ENCODE measurements around the gene TOMM40L. TPM values are rescaled to one million over a fixed set of nuclear protein-coding genes. Genes with fewer than 3 reads are reported as not detected.
"Not testable (repeated sequence)": the region's sequence is repeated elsewhere in the genome, so short reads cannot be mapped to it uniquely, and the experiment has no call there.

The TOMM40L gene
- total RNA-seq, 1 experiment from 2014 or later = 13.5 TPM

DNA sequence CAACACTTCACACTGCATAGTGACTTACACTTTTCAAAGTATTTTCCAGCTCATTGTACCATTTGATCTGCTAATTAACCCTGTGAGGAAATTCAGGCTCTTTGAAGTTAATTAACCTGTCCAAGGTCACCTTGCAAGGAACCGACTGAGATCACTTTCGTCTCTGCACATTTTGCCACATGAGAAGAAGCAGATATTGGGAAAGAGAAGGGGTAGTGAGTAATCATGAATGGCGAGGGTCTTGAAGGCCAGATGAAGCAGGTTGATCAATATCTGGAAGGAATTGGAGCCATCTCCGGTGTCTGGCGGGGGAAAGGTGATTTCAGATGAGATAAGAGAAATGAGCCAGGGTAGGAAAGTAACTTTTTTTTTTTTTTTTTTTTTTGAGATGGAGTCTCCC lies 5.9 kb upstream of the TOMM40L start:
- DNase-seq (ENCODE audit: low read depth) = no peak

GRCh38 chr1:161222175-161223019 lies 3.5 kb upstream of the TOMM40L start:
- DNase-seq (ENCODE audit: low read depth) = no peak

DNA sequence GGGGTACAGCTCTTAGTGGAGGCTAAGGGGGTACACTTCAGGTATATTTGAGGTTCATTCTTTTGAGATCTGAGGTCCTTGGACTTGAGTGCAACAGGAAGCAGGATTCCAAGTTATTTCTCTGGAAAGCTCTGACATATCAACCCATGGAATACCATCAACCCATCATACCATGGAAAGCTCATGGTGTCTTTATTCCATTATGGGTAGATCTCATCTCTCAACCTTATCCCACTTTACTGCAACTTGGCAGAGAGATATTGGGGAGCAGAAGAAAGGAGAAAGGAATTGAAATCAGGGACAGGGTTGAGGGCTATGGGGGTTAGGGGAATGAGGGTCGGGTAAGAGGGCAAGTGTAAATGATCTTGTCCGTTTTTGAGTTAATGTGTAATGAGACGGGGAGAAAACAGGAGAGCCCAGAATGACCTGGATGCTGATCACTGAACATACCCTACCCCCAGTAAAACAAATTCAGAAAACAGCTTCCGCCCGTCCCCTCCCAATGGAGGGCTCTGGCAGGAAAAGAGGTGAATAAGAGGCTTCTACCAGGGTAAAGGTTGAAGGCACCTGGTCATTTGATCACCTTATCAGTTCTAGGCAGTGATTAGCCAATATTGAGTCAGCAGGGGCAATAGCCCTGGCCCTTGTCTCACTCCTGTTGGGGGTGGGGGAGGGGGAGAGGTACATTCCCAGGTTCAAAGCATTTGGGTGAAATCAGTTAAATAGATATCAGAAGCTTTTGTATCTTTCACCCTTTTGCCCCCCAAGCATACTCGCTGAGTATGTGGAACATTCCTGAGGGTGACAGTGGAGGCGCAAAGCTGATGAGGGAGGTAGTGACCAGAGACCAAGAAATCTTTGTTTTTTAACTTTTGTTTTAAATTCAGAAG lies 1.8 kb upstream of the TOMM40L start:
- DNase-seq (ENCODE audit: low read depth) = no peak

GRCh38 chr1:161224695-161225087 lies 1.2 kb upstream of the TOMM40L start:
- not testable (repeated sequence) for DNase-seq (ENCODE audit: low read depth)

GRCh38 chr1:161225178-161225533 lies 704 bp upstream of the TOMM40L start:
- DNase-seq (ENCODE audit: low read depth) = no peak

DNA sequence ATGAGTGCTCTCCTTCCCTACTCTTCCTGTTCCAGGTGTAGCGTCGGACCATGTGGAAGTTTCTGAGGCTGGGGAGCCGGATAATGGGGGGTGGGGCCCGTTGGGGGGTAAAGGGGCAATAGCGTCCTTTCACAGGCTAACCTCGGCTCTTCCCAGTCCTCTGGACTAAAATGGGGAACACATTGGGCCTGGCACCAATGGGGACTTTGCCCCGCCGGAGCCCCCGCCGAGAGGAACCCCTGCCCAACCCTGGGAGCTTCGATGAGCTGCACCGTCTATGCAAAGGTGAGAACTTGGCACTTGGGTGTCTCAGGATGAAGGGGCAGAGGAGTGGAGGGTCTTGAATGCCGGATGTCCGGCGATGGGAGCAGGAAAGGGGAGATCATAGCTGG lies 456 bp downstream of the TOMM40L start:
- DNase-seq (ENCODE audit: low read depth) = no peak

DNA sequence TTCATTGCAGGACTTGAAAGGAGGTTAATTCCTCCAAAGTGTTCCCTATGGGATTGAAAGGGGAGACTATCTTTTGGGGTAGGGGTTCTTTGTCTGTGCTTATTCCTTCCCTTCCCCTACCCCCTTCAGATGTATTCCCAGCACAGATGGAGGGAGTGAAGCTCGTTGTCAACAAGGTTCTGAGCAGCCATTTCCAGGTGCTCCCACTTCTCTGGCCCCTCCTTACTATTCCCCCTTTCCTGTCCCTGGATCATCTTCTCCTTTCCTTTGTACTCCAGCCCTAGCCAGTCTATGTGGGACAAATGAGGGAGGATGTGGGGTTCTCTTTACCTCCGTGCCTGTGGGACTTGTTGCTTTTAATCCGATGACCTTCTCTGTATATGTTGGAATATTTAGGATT lies 899 bp downstream of the TOMM40L start:
- no peak for DNase-seq (ENCODE audit: low read depth)

DNA sequence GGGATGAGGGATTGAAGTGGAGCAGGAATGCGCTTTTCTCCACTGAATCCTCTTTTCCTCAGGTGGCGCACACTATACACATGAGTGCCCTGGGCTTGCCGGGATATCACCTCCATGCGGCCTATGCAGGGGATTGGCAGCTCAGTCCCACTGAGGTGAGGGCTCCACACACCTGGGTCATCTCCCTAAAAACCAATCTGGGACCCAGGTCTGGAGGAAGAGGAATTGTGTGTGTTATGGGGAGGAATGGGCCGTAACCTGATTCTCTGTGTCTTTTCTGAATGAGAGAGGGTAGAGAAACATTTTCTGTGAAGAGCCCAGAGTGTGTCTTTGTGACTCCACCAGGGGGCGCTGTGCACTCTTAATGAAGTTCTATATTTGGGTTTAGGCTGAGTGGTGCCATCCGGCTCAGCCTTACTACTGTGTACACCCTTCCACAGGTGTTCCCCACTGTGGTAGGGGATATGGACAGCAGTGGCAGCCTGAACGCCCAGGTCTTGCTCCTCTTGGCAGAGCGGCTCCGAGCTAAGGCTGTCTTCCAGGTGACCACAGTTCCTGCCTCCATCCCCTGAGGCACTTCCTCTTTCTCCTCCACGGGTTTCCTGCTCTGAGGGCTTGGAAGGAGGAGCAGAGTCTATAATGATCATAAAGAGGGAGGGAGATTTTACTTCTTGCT lies 1.5 kb downstream of the TOMM40L start:
- DNase-seq (ENCODE audit: low read depth) = peak; percentile 75

DNA sequence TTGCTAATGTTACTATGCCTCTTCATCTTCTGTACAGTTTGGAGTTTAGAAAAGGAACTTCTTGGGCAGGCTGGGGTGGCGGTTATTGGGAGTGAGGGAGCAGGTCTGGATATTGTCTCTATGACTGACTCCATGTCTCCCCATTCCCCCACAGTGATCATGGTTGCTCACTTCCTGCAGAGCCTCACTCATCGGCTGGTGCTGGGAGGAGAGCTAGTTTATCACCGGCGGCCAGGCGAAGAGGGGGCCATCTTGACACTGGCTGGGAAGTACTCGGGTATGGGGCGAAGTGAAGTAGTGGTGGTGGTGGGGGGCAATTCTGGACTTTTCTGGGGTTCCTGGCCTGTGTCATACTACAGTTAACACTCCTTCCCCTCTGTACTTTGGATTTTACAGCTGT lies 2.2 kb downstream of the TOMM40L start:
- no peak for DNase-seq (ENCODE audit: low read depth)

GRCh38 chr1:161229896-161230295 lies 4.0 kb downstream of the TOMM40L start:
- DNase-seq (ENCODE audit: low read depth) = no peak

GRCh38 chr1:161230762-161231161 lies 4.9 kb downstream of the TOMM40L start:
- no peak for DNase-seq (ENCODE audit: low read depth)

DNA sequence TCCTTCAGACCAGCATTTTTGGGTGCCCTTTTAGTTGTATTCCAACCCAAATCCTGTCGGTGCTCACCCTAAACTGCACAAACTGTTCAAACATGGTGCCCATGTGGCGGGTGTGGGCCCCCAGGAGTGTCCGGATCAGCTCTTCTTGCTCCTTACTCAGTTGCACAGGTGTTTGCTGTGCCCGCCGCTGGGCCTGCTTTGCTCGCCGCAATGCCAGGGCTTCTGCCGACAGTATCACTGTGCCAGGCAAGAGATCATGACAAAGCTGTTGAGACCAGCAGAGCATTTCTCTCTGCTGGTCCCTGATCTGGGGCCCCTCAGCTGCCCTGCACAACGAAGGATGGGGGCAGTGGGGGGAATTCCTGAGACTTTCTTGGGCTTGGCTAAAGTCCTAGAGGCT lies 7.2 kb downstream of the TOMM40L start:
- DNase-seq (ENCODE audit: low read depth) = no peak

- DNase-seq (ENCODE audit: low read depth) = no peak
Measured at GRCh38 chr1:161235957-161236775, 10.3 kb downstream of the TOMM40L start.

GRCh38 chr1:161238039-161238473 lies 12.2 kb downstream of the TOMM40L start, which contains the start of gene NR1I3:
Gene NR1I3, minus strand, starts transcription at chr1:161238203. Its CDS starts 1,638 bp downstream, at chr1:161236565.
- DNase-seq (ENCODE audit: low read depth) = no peak

DNA sequence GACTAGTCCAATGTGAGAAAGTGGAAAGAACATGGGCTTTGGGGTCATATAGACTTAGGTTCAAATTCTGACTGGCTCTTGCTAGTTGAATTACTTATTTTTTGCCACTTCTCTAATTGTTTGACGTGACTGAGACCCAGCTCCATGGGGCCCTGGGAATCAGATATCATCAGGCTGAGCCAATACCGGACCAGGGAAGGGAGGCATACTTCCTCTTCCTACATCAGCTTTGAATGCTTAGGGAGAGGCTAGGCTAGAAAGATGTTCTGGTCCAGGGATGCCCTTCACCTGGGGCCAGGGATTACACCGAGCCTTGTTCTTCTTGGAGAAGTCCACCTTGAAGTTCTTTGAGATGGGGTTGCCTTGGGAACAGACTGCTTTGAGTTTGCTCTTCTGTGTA lies 15.8 kb downstream of the TOMM40L start:
- no peak for DNase-seq (ENCODE audit: low read depth)

GRCh38 chr1:161242313-161242712 lies 16.5 kb downstream of the TOMM40L start:
- peak; percentile 55 for DNase-seq (ENCODE audit: low read depth)

DNA sequence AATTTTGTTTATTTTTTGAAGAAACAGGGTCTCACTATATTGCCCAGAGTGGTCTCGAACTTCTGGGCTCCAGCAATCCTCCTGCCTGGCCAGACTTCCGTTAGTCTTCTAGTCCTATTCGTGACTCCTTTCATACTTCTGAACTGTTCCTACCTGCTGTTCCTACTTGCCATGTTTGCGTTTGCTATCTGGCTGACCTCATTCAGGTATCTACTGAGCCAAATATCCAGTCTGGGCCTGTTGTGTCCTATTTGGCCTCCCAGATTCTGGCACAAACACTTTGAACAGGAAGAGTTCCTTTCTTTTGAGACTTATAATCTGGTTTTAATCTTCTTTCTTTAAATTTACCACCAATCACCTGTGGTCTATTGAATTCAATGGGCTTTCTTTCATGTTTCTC lies 19.0 kb downstream of the TOMM40L start:
- no peak for DNase-seq (ENCODE audit: low read depth)

DNA sequence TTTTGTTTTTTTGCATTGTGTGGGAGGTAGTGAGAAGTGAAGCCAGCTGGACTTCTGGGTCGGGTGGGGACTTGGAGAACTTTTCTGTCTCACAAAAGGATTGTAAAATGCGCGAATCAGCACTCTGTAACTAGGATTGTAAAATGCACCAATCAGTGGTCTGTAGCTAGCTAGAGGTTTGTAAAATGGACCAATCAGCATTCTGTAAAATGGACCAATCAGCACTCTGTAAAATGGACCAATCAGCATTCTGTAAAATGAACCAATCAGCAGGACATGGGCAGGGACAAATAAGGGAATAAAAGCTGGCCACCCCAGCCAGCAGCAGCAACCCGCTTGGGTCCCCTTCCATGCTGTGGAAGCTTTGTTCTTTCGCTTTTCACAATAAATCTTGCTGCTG lies 24.2 kb downstream of the TOMM40L start:
- DNase-seq (ENCODE audit: low read depth) = not testable (repeated sequence)

DNA sequence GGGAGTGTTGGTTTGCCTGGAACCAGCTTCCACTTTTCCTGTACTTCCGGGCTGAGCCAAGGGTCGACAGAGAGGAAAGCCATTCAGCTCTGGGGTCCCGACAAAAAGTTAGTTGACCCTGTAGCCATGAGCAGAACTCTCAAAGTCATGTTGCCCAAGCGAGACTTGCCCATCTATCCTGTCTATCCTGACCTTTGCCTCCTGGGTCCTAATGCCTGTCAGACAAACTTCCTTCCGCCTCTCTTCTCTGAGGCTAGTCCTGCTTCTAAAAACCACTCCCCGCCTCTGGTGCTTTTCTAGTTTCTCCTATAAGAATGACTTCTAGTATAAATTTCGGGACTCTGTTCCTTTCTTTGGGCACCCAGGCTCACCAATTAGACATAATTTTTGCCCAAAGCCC lies 25.0 kb downstream of the TOMM40L start:
- no peak for DNase-seq (ENCODE audit: low read depth)

DNA sequence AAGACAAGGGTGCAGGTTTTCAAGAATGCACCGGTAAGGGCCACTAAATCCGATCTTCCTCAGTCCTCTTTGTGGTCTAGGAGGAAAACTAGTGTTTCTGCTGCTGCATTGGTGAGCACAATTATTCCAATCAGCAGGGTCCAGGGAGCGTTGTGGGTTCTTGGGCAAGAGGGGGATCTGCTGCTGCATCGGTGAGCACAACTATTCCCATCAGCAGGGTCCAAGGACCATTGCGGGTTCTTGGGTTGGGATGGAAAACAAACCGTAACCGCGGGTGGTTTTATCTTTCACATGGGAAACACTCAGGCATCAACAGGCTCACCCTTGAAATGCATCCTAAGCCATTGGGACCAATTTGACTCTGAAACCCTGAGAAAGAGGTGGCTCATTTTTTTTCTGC lies 25.7 kb downstream of the TOMM40L start:
- DNase-seq (ENCODE audit: low read depth) = no peak

DNA sequence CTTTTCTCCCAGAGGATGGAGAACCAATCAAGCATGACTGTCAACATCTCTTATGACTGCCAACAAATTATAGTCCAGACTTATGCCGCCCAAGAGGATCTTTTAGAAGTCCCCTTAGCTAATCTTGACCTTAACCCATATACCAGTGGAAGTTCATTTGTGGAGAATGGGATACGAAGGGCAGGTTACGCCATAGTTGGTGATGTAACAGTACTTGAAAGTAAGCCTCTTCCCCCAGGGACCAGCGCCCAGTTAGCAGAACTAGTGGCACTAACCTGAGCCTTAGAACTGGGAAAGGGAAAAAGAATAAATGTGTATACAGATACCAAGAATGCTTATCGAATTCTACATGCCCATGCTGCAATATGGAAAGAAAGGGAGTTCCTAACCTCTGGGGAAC lies 29.4 kb downstream of the TOMM40L start:
- not testable (repeated sequence) for DNase-seq (ENCODE audit: low read depth)
